HG03159 (cell line): ENCODE results near the gene DDAH2.
A peak's percentile ranks its signal among the peaks of the same experiment; 100 is the strongest.

Source experiments
- ATAC-seq: cut with Tn5 transposase; IDR thresholded peaks from one replicate; pipeline ENCODE4 v1.9.1; 2021; ENCODE audit warnings: mild to moderate bottlenecking, moderate library complexity; ENCODE audit not compliant: unreplicated experiment

DDAH2 gene

GRCh38 chr6:31728767-31729514 is at the start of gene DDAH2:
Gene DDAH2 (minus strand): TSS chr6:31729299. CDS start chr6:31729161, 138 bp downstream.
- no peak for ATAC-seq

- ATAC-seq = no peak
Observed at GRCh38 chr6:31778193-31778592, 49.1 kb upstream of the DDAH2 start.

- no peak for ATAC-seq
Observed at GRCh38 chr6:31777667-31778050, 48.6 kb upstream of the DDAH2 start.

- peak; percentile 54 for ATAC-seq
Observed at GRCh38 chr6:31776989-31777666, 48.0 kb upstream of the DDAH2 start, which contains the start of gene VWA7. Gene VWA7 (minus strand): TSS chr6:31777328. CDS start chr6:31776779, 549 bp downstream.

- ATAC-seq = no peak
Observed at GRCh38 chr6:31776485-31776988, 47.4 kb upstream of the DDAH2 start.

- no peak for ATAC-seq
Observed at GRCh38 chr6:31775633-31776484, 46.8 kb upstream of the DDAH2 start.

- ATAC-seq = no peak
Observed at GRCh38 chr6:31775184-31775583, 46.1 kb upstream of the DDAH2 start.

GRCh38 chr6:31771992-31772358 is 42.9 kb upstream of the DDAH2 start:
- ATAC-seq = no peak

GRCh38 chr6:31770860-31771259 is 41.8 kb upstream of the DDAH2 start:
- ATAC-seq = no peak

GRCh38 chr6:31769684-31770371 is 40.7 kb upstream of the DDAH2 start:
- ATAC-seq = no peak

GRCh38 chr6:31768363-31769257 is 39.5 kb upstream of the DDAH2 start:
- ATAC-seq = no peak

GRCh38 chr6:31767096-31767645 is 38.1 kb upstream of the DDAH2 start:
- no peak for ATAC-seq

GRCh38 chr6:31765910-31766794 is 37.1 kb upstream of the DDAH2 start:
- no peak for ATAC-seq

- ATAC-seq = no peak
Observed at GRCh38 chr6:31765559-31765909, 36.4 kb upstream of the DDAH2 start.

GRCh38 chr6:31764198-31764597 is 35.1 kb upstream of the DDAH2 start:
- no peak for ATAC-seq

- ATAC-seq = no peak
Observed at GRCh38 chr6:31763619-31763940, 34.5 kb upstream of the DDAH2 start.

- ATAC-seq = no peak
Observed at GRCh38 chr6:31762878-31763618, 33.9 kb upstream of the DDAH2 start.

- ATAC-seq = no peak
Observed at GRCh38 chr6:31762356-31762755, 33.3 kb upstream of the DDAH2 start, which contains the start of gene SAPCD1. Gene SAPCD1 (plus strand): TSS chr6:31762656. CDS start chr6:31763055, 399 bp downstream.
